ENCODE measurements around the gene CYP2A13.
"Not testable (repeated sequence)": the region's sequence is repeated elsewhere in the genome, so short reads cannot be mapped to it uniquely, and the experiment has no call there.

CYP2A13 gene

DNA sequence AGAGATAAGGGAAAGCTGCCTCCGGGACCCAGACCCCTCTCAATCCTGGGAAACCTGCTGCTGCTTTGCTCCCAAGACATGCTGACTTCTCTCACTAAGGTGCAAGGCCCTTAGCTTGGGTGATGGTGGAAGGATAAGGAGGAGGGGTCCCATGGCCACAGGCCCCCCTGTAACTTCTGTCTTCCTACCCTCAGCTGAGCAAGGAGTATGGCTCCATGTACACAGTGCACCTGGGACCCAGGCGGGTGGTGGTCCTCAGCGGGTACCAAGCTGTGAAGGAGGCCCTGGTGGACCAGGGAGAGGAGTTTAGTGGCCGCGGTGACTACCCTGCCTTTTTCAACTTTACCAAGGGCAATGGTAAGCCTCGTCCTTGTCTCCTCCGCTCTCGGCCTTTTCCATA, 28.0 kb downstream of the CYP2A13 start:
- POLR2A ChIA-PET (ENCODE audit: low non-redundant PET): no interaction called here
- no peak overlapping the region for H3K27ac ChIP-seq
- CTCF ChIA-PET: interaction anchor here (0.7 kb wide), 1 partner anchor 28 kb away, joined by 5 read pairs; no protein-coding TSS in a partner anchor
- TF ChIP-seq, protein P1, sequence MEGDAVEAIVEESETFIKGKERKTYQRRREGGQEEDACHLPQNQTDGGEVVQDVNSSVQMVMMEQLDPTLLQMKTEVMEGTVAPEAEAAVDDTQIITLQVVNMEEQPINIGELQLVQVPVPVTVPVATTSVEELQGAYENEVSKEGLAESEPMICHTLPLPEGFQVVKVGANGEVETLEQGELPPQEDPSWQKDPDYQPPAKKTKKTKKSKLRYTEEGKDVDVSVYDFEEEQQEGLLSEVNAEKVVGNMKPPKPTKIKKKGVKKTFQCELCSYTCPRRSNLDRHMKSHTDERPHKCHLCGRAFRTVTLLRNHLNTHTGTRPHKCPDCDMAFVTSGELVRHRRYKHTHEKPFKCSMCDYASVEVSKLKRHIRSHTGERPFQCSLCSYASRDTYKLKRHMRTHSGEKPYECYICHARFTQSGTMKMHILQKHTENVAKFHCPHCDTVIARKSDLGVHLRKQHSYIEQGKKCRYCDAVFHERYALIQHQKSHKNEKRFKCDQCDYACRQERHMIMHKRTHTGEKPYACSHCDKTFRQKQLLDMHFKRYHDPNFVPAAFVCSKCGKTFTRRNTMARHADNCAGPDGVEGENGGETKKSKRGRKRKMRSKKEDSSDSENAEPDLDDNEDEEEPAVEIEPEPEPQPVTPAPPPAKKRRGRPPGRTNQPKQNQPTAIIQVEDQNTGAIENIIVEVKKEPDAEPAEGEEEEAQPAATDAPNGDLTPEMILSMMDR (conservative IDR thresholded peaks at IDR 0.05; ENCODE audit: low read depth): no peak
- no peak for DNase-seq (ENCODE audit: low spot score)

DNA sequence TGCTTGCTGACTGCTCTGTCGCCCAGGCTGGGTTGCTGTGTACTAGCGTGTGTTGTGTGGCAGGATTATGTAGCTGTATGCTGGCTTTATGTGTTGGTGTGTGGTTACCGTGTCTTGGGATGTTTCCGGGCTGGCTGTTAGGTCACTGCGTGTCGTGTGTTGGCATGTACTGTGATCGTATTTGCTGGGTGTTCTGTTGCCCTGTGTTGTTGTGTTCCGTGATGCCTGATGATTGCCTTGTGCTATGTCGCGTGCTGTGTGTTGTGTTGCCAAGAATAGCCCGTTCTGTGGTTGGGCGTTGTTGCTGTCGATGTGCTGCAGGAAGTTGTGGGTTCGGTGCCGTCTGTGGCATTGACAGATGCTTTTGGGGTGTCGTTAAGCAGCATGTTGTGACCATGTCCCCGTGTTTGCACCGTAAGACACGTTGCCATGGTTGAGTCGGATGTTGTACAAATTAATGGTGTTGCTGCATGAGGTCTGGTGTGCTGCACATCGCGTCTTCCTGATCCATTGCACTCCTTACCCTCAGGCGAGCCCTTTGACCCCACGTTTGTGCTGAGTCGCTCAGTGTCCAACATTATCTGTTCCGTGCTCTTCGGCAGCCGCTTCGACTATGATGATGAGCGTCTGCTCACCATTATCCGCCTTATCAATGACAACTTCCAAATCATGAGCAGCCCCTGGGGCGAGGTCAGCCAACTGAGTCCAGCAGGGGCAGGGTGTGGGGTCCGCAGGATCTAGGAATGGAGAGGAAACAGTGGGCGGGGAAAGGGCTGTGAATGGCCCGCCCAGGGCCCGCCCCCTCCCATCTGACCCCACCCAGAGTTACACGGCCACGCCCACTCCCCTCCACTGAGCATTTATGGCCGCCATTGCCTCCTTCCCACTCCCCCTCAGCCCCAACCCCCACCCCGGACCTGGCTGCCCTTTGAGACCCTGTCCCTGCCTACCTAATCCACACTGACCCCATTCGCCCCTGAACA, 33.0 kb downstream of the CYP2A13 start:
- DNase-seq (ENCODE audit: low spot score); H3K27ac ChIP-seq; CTCF ChIA-PET: not testable (repeated sequence)
- POLR2A ChIA-PET (ENCODE audit: low non-redundant PET): interaction anchor here (0.6 kb wide), 1 partner anchor 120 kb away, joined by 4 read pairs; no protein-coding TSS in a partner anchor

DNA sequence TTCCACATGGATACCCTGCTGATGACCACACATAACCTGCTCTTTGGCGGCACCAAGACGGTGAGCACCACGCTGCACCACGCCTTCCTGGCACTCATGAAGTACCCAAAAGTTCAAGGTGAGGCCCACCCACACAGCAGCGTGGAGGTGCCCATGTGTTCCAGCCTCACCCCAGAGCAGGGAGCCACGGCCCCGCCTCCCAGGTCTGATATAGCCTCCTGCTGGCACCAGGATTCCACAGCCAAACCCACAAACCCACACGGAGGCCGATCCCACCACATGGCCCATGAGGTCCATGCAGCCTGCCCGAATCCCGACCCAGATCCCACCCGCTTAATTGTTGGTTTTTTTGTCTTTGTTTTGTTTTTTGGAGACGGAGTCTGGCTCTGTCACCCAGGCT, 34.6 kb downstream of the CYP2A13 start:
- CTCF ChIA-PET; DNase-seq (ENCODE audit: low spot score); POLR2A ChIA-PET (ENCODE audit: low non-redundant PET); H3K27ac ChIP-seq: not testable (repeated sequence)

DNA sequence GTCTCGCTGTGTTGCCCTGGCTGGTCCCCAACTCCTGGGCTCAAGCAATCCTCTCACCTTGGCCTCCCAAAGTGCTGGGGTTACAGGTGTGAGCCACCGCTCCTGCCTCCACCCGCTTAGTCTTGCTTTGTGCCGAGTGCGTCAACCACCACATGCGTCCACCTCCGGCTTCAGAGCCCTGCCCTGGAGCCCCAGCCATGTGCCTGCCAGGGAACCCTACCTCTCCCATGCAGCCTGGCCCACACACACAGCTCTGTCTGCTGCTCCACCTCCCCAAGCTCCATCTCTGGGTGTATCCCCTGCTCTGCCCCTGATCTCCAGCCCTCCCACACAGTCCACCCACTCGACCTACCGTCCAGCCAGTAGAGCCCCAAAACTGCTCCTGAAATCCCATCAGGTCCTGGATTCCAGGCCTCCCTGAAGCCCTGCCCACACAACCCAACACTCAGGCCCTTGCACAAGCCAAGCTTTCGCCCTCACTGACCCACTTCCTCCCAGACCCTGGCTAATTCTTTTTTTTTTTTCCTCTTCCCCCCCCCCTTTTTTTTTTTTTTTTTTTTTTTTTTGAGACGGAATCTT, 35.6 kb downstream of the CYP2A13 start:
- DNase-seq (ENCODE audit: low spot score): no peak
- H3K27ac ChIP-seq: no peak overlapping the region
- TF ChIP-seq, protein P1 (conservative IDR thresholded peaks at IDR 0.05; ENCODE audit: low read depth): no peak
- ChIA-PET POLR2A (ENCODE audit: low non-redundant PET) (no interaction called here), CTCF (interaction anchor here (0.9 kb wide), 1 partner anchor 21 kb away, joined by 3 read pairs; no protein-coding TSS in a partner anchor)

DNA sequence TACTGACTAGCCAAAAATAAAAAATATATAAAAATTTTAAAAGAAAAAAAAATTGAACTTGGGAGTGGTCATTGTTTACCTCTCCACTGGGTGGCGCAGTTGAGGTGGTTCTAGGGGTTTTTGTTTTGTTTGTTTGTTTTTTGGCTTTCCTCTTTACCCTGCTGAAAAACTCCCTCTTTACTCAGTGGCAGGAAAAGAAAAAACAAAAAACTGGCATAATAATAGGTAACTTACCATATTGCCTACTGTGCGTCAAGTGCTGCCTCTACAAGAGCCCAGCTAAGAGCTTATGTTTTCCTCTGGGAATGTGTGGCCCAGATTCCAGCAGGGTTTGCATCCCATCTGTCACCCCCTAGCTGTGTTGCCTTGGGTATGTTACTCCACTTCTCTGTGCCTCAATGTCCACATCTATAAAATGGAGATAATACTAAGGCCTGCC, 38.5 kb downstream of the CYP2A13 start:
- DNase-seq (ENCODE audit: low spot score); POLR2A ChIA-PET (ENCODE audit: low non-redundant PET); H3K27ac ChIP-seq: not testable (repeated sequence)
- TF ChIP-seq, protein P1 (conservative IDR thresholded peaks at IDR 0.05; ENCODE audit: low read depth): peak; percentile 61
- CTCF ChIA-PET: interaction anchor here (0.6 to 1.6 kb wide), 6 partner anchors 14 to 1705 kb away, joined by 3 to 5 read pairs (median 4); no protein-coding TSS in a partner anchor

DNA sequence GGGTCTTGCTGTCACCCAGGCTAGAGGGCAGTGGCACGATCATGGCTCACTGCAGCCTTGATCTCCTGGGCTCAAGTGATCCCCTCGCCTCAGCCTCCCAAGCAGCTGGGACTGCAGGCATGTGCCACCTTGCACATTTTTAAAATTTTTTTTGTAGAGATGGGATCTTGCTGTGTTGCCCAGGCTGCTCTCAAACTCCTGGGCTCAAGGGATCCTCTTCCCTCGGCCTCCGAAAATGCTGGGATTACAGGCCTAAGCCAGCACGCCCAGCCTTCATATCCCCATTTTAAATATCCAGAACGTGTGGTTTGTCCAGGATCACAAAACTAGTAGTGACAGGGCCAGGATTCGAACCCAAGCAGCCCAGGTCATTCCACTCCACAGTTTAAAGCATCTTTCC, 39.1 kb downstream of the CYP2A13 start:
- POLR2A ChIA-PET (ENCODE audit: low non-redundant PET); DNase-seq (ENCODE audit: low spot score): not testable (repeated sequence)

DNA sequence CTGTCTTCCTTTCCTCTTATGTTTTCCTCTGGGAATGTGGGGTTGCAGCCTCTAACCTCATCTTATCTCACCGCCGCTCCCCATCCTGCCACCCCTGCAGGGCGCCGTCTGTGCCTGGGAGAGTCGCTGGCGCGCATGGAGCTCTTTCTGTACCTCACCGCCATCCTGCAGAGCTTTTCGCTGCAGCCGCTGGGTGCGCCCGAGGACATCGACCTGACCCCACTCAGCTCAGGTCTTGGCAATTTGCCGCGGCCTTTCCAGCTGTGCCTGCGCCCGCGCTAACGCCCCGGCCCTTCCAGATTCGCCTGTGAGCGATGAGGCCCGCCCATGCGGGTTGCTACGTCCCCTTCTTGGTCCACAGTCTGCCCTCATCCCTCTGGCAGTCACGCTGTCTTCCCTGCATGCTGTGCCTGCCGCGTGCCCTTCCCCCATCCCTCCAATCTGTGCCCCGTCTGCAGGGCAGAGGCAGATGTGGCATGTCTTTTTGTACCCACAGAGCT, 39.6 kb downstream of the CYP2A13 start:
- CTCF ChIA-PET: interaction anchor here (1.6 kb wide), 1 partner anchor 17 kb away, joined by 5 read pairs; no protein-coding TSS in a partner anchor
- TF ChIP-seq, protein P1 (conservative IDR thresholded peaks at IDR 0.05; ENCODE audit: low read depth): peak; percentile 52
- H3K27ac ChIP-seq: peak overlapping the region; percentile 63
- DNase-seq (ENCODE audit: low spot score); POLR2A ChIA-PET (ENCODE audit: low non-redundant PET): not testable (repeated sequence)

More for the DNA sequence above, 39.1 kb downstream of the CYP2A13 start:
- CTCF ChIA-PET: interaction anchor here (0.6 to 1.6 kb wide), 4 partner anchors 17 to 1705 kb away, joined by 3 to 8 read pairs (median 4); no protein-coding TSS in a partner anchor
- H3K27ac ChIP-seq: peak overlapping the region; percentile 63
